NB4 (cell line): Measurements from ENCODE around the gene RAD18.

Source experiments
- CTCF ChIP-seq: IDR thresholded peaks from one replicate; pipeline ENCODE4 v1.5.1; 2012; ENCODE audit warnings: low read depth, low read length
- POLR2A ChIP-seq: IDR thresholded peaks from 2 replicates; pipeline ENCODE4 v1.6.1; 2011; ENCODE audit warnings: mild to moderate bottlenecking; ENCODE audit not compliant: insufficient read length; ENCODE audit errors: extremely low read depth

- TF ChIP-seq POLR2A (no peak), CTCF (no peak)
Observed at GRCh38 chr3:8843347-8843746, 119.9 kb downstream of the RAD18 start.
